Hematopoietic multipotent progenitor cell (in vitro differentiated cells): Measurements from ENCODE around the gene BTN3A1. TPM values are rescaled to one million over a fixed set of nuclear protein-coding genes. Genes with fewer than 3 reads are reported as not detected.

Source experiments
- total RNA-seq: library from RNA; depleted of rRNA; stranded (reverse); fragments of >200 nt; gene quantifications from one replicate; pipeline ENCODE4 v1.2.3, GENCODE V29; 2012

BTN3A1 gene
- total RNA-seq, 1 donor: 26.7 TPM

Other genes starting within 250 kb of the BTN3A1 start
- gene BTN3A2, start 37.1 kb upstream of the BTN3A1 start, total RNA-seq: 42.0 TPM
- 18.6 TPM for gene BTN2A2, start 19.2 kb upstream of the BTN3A1 start, total RNA-seq
- 21.0 TPM for gene BTN3A3, start 38.2 kb downstream of the BTN3A1 start, total RNA-seq
- gene BTN2A1, start 55.7 kb downstream of the BTN3A1 start, total RNA-seq: 10.0 TPM
- gene BTN1A1, start 98.0 kb downstream of the BTN3A1 start, total RNA-seq: not detected
- gene HMGN4, start 136.1 kb downstream of the BTN3A1 start, total RNA-seq: 31.8 TPM
- gene ABT1, start 194.7 kb downstream of the BTN3A1 start, total RNA-seq: 23.2 TPM